ENCODE results near the gene ZNF407. TPM values are rescaled to one million over a fixed set of nuclear protein-coding genes. Genes with fewer than 3 reads are reported as not detected.

ZNF407 gene
- total RNA-seq, 1 experiment from 2014 or later, result 7.6 TPM

DNA sequence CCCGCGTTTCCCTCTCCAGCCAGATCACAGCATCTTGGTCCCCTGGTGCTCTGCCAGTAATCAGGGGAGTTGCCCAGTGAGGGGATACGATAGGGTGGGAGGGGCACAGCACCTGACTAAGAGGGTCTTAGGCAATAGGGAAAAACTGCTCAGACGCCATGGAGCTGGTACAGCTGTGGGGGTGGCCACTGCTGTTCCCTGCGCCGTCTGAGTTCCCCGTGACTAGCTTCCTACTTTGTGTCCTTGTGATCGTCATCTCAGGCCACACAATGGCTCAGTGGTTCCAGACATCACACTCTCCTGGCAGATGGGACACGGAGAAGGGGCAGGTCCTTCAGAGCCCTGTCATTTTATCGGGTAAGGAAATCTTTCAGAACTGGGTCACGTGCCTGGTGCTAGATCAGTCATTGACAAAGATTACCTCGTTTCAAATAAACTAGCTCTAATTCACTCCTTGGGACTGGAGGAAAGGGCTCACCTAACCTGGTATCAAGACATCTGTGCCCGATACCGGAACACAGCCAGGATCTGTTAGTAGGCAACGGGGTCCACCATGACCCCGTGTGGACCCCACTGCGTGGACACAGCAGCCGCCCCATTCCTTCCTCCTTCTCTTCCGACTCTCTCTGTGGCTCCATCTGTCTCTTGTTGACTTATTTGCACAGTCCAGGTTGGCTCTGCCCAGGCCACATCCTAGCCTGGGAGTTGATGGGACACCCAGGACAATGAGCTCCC lies 509.7 kb downstream of the ZNF407 start (continued):
- TF ChIP-seq TCF7L2 (IDR thresholded peaks at IDR 0.05; ENCODE audit: borderline replicate concordance, extremely low read depth, insufficient read depth, insufficient read length), result no peak
- TF ChIP-seq POLR2AphosphoS5 (IDR thresholded peaks at IDR 0.05; ENCODE audit: low read depth, low read length), result no peak
- no peak for TF ChIP-seq CEBPB (IDR thresholded peaks at IDR 0.05; ENCODE audit: low read depth)

DNA sequence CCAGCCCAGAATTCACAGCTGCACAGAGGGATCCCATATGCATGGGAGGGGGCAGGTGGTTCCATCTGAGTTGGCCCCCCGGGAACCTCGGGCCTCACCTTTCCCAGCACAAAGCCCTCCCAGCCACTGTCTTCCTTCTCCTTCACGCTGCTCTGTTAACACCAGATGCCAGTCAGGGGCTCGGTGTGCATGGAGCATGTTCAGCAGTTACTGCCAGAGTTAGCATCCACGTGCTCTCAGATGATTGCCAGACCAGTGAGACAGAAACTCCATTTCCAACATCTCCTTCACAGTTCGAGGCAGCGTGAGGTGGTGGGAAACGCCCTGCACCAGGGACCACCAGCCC lies 510.2 kb downstream of the ZNF407 start:
- no peak for DNase-seq (ENCODE audit: low read depth, low spot score)
- ChIA-PET CTCF (no interaction called here), RAD21 (ENCODE audit: low non-redundant PET in 1 of 2, low total read pairs in 2 of 2, uncharacterized antibody in 2 of 2, unreplicated experiment in 2 of 2) (no interaction called here), POLR2A (no interaction called here)
- no peaks in the 10 kb centered on the region for H3K9me2 ChIP-seq (ENCODE audit: insufficient read depth)
- H3K27ac ChIP-seq (ENCODE audit: low read depth, low read length), result no peak overlapping the region
- H3K4me2 ChIP-seq (ENCODE audit: low read length), result no peak overlapping the region
- 0 out of 2 replicates have a peak, but pooled peaks cover 4% of the 10 kb centered on the region for H3K27me3 ChIP-seq (ENCODE audit: insufficient read depth, low read length)
- H2AFZ ChIP-seq (ENCODE audit: low read depth, low read length, poor library complexity, severe bottlenecking), result no peak overlapping the region
- H3K9me3 ChIP-seq (ENCODE audit: control insufficient read depth in 1 of 2, insufficient read depth in 1 of 2, low read depth in 1 of 2, low read length in 2 of 2), result no peaks in the 10 kb centered on the region
- H3K36me3 ChIP-seq (ENCODE audit: control insufficient read depth in 1 of 2, insufficient read depth in 2 of 2, low read length in 2 of 2), result no peaks in the 10 kb centered on the region
- no TSS peak for BruUV-seq (replicated peaks)
- peaks cover 0 to 4% of the 10 kb centered on the region in 2 experiments; a peak in 1 of 4 replicates for H3K4me1 ChIP-seq (ENCODE audit: control insufficient read depth in 1 of 2, insufficient read depth in 2 of 2, low read length in 2 of 2)
- no peak overlapping the region for H3K4me3 ChIP-seq (replicated peaks in 1 of 2; ENCODE audit: low read depth in 1 of 2, low read length in 2 of 2)
- TF ChIP-seq, protein P1, sequence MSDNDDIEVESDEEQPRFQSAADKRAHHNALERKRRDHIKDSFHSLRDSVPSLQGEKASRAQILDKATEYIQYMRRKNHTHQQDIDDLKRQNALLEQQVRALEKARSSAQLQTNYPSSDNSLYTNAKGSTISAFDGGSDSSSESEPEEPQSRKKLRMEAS (IDR thresholded peaks at IDR 0.05), result no peak
- TF ChIP-seq, protein P2, sequence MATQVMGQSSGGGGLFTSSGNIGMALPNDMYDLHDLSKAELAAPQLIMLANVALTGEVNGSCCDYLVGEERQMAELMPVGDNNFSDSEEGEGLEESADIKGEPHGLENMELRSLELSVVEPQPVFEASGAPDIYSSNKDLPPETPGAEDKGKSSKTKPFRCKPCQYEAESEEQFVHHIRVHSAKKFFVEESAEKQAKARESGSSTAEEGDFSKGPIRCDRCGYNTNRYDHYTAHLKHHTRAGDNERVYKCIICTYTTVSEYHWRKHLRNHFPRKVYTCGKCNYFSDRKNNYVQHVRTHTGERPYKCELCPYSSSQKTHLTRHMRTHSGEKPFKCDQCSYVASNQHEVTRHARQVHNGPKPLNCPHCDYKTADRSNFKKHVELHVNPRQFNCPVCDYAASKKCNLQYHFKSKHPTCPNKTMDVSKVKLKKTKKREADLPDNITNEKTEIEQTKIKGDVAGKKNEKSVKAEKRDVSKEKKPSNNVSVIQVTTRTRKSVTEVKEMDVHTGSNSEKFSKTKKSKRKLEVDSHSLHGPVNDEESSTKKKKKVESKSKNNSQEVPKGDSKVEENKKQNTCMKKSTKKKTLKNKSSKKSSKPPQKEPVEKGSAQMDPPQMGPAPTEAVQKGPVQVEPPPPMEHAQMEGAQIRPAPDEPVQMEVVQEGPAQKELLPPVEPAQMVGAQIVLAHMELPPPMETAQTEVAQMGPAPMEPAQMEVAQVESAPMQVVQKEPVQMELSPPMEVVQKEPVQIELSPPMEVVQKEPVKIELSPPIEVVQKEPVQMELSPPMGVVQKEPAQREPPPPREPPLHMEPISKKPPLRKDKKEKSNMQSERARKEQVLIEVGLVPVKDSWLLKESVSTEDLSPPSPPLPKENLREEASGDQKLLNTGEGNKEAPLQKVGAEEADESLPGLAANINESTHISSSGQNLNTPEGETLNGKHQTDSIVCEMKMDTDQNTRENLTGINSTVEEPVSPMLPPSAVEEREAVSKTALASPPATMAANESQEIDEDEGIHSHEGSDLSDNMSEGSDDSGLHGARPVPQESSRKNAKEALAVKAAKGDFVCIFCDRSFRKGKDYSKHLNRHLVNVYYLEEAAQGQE (IDR thresholded peaks at IDR 0.05; ENCODE audit: low read depth), result no peak
- TF ChIP-seq SRF (IDR thresholded peaks at IDR 0.05; ENCODE audit: low read depth), result no peak
- TF ChIP-seq, protein P3, sequence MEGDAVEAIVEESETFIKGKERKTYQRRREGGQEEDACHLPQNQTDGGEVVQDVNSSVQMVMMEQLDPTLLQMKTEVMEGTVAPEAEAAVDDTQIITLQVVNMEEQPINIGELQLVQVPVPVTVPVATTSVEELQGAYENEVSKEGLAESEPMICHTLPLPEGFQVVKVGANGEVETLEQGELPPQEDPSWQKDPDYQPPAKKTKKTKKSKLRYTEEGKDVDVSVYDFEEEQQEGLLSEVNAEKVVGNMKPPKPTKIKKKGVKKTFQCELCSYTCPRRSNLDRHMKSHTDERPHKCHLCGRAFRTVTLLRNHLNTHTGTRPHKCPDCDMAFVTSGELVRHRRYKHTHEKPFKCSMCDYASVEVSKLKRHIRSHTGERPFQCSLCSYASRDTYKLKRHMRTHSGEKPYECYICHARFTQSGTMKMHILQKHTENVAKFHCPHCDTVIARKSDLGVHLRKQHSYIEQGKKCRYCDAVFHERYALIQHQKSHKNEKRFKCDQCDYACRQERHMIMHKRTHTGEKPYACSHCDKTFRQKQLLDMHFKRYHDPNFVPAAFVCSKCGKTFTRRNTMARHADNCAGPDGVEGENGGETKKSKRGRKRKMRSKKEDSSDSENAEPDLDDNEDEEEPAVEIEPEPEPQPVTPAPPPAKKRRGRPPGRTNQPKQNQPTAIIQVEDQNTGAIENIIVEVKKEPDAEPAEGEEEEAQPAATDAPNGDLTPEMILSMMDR (IDR thresholded peaks at IDR 0.05 in 2 of 3, conservative IDR thresholded peaks at IDR 0.05 in 1 of 3; ENCODE audit: borderline replicate concordance in 1 of 3, insufficient read depth in 1 of 3, low read depth in 2 of 3, low read length in 2 of 3), result no peak
- TF ChIP-seq EZH2phosphoT487 (IDR thresholded peaks at IDR 0.05; ENCODE audit: borderline replicate concordance), result no peak
- TF ChIP-seq ELF1 (IDR thresholded peaks at IDR 0.05; ENCODE audit: borderline replicate concordance, low read depth), result no peak
- TF ChIP-seq, protein P4, sequence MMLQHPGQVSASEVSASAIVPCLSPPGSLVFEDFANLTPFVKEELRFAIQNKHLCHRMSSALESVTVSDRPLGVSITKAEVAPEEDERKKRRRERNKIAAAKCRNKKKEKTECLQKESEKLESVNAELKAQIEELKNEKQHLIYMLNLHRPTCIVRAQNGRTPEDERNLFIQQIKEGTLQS (IDR thresholded peaks at IDR 0.05), result no peak
- no peak for TF ChIP-seq CBX3 (IDR thresholded peaks at IDR 0.05; ENCODE audit: low read depth)
- no peak for TF ChIP-seq ZNF274 (IDR thresholded peaks at IDR 0.05; ENCODE audit: low read depth, low read length)
- TF ChIP-seq, protein P5, sequence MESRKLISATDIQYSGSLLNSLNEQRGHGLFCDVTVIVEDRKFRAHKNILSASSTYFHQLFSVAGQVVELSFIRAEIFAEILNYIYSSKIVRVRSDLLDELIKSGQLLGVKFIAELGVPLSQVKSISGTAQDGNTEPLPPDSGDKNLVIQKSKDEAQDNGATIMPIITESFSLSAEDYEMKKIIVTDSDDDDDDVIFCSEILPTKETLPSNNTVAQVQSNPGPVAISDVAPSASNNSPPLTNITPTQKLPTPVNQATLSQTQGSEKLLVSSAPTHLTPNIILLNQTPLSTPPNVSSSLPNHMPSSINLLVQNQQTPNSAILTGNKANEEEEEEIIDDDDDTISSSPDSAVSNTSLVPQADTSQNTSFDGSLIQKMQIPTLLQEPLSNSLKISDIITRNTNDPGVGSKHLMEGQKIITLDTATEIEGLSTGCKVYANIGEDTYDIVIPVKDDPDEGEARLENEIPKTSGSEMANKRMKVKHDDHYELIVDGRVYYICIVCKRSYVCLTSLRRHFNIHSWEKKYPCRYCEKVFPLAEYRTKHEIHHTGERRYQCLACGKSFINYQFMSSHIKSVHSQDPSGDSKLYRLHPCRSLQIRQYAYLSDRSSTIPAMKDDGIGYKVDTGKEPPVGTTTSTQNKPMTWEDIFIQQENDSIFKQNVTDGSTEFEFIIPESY (IDR thresholded peaks at IDR 0.05; ENCODE audit: extremely low read depth, insufficient replicate concordance, low read length), result no peak
- TF ChIP-seq SIN3A (IDR thresholded peaks at IDR 0.05; ENCODE audit: low read depth), result no peak
- TF ChIP-seq FOSL1 (IDR thresholded peaks at IDR 0.05; ENCODE audit: low read depth), result no peak
- TF ChIP-seq POLR2A (IDR thresholded peaks at IDR 0.05; ENCODE audit: borderline replicate concordance, extremely low read depth, insufficient read depth, insufficient read length), result no peak
- no peak for TF ChIP-seq YY1 (IDR thresholded peaks at IDR 0.05; ENCODE audit: extremely low read depth, insufficient replicate concordance, low read depth, low read length)
- no peaks in the 10 kb centered on the region for H4K20me1 ChIP-seq (ENCODE audit: insufficient read depth)
- H3K79me2 ChIP-seq (ENCODE audit: insufficient read depth, low read length), result no peaks in the 10 kb centered on the region
- intact Hi-C loops (cut with micrococcal nuclease), result no loop called here
- no peak overlapping the region for H3K9ac ChIP-seq (ENCODE audit: low read length)
- no peak for ATAC-seq
